WTC11 (cell line): ENCODE data around the gene JUND.

Source experiments
- NR3C1 ChIP-seq: sonication (generic); formaldehyde crosslinking; conservative IDR thresholded peaks from 2 replicates; pipeline ENCODE4 v1.8.1; 2023; ENCODE audit warnings: low read depth, mild to moderate bottlenecking, missing genetic modification reagents
- TCF7 ChIP-seq: sonication (generic); formaldehyde crosslinking; IDR thresholded peaks from 2 replicates; pipeline ENCODE4 v1.8.0; 2022; ENCODE audit warnings: mild to moderate bottlenecking, low read depth, missing genetic modification reagents, moderate library complexity
- TF ChIP-seq, protein P1 (sequence below): sonication (generic); formaldehyde crosslinking; conservative IDR thresholded peaks from 2 replicates; pipeline ENCODE4 v1.8.1; 2022; ENCODE audit warnings: mild to moderate bottlenecking, missing genetic modification reagents
- TF ChIP-seq, protein P2 (sequence below): fragments of 200-600 bp; IDR thresholded peaks from 2 replicates; pipeline ENCODE4 v1.8.0; 2022; ENCODE audit warnings: antibody characterized with exemption

DNA sequence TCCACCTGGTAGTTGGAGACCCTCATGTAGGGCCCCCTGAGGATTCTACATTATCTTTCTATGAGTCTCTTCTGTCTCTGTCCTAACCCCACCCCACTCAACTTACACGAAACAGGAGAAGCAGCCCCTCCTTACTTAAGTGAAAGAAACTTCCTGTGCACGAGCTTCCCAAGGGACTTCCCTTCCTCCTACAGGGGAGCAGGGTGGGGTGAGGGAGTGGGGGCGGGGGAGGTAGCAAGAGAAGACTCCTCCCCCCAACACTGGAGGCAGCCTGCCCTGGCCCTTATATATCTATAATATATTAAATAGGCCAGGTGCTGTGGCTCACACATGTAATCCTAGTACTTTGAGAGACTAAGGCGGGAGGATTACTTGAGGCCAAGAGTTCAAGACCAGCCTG is 49.6 kb downstream of the JUND start:
- TF ChIP-seq, protein P1, sequence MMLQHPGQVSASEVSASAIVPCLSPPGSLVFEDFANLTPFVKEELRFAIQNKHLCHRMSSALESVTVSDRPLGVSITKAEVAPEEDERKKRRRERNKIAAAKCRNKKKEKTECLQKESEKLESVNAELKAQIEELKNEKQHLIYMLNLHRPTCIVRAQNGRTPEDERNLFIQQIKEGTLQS = no peak
- no peak for TF ChIP-seq NR3C1 (CRISPR knock-in tag)
- TF ChIP-seq, protein P2, sequence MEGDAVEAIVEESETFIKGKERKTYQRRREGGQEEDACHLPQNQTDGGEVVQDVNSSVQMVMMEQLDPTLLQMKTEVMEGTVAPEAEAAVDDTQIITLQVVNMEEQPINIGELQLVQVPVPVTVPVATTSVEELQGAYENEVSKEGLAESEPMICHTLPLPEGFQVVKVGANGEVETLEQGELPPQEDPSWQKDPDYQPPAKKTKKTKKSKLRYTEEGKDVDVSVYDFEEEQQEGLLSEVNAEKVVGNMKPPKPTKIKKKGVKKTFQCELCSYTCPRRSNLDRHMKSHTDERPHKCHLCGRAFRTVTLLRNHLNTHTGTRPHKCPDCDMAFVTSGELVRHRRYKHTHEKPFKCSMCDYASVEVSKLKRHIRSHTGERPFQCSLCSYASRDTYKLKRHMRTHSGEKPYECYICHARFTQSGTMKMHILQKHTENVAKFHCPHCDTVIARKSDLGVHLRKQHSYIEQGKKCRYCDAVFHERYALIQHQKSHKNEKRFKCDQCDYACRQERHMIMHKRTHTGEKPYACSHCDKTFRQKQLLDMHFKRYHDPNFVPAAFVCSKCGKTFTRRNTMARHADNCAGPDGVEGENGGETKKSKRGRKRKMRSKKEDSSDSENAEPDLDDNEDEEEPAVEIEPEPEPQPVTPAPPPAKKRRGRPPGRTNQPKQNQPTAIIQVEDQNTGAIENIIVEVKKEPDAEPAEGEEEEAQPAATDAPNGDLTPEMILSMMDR = no peak
- no peak for TF ChIP-seq TCF7 (CRISPR knock-in tag)
